GM19438 (cell line): ENCODE data around the gene HRAS.

Experiments
- ATAC-seq: cut with Tn5 transposase; IDR thresholded peaks from one replicate; pipeline ENCODE4 v1.9.1; 2021; ENCODE audit warnings: low read depth; ENCODE audit not compliant: unreplicated experiment

Gene HRAS

DNA sequence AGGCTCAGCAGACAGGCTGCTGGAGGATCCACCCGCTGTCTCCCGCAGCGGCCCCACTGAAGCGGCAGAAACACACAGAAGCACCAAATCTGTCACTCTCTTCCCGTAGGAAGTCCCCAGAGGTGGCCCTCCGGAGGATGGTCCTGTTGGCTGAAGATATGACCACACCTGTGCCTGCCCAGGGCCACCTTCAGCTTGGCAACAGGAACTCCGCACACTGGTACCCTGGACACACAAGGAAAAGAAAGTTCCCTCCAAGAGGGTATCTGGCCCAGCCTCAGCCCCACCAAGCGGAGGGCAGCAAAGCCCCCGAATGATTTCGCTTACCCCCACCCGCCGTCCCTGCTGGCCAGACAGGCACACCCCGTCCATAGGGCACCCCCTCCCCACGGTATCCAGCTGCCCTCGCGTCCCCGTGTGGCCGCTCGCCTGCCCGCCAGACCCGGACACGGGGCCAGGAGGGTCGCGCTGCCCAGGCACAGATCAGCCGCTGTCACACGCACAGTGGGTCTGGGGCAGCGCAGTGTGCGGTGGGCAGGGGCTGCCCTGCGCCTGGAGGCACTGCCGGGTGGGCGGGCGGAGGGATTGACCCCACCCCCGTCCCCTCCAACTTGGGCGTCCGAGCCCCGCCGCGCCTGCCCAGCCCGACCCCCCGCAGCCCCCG, 32.4 kb upstream of the HRAS start:
- peak; percentile 19 for ATAC-seq

GRCh38 chr11:567011-567628, 31.7 kb upstream of the HRAS start:
- ATAC-seq: no peak

DNA sequence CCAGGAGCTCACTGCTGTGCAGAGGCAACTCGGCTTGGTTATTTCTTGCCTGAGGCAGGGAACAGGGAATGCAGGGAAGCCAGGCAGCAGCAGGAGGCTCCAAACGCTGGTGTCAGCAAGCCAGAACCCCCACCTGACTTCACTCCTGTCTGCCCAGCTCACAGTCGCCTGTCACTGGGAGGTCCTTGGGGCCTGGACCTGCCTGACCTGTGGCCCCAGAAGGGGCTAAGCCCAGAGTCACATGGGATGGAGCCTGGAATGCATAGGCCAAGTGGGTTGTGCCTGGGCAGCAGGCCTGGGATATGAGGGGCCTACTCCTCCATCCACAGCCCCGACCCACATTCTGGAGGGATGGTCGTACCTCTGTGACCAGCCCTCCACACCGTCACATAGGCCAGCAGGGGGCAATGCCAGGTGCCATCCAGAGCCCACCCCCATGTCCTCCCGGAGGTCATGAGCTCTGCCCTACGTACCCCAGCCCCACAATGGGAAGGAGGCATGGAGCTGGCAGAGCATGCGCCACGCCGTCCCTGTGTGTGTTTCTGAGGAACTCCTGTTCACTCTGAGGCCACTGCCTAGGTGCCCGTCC, 30.6 kb upstream of the HRAS start:
- no peak for ATAC-seq

DNA sequence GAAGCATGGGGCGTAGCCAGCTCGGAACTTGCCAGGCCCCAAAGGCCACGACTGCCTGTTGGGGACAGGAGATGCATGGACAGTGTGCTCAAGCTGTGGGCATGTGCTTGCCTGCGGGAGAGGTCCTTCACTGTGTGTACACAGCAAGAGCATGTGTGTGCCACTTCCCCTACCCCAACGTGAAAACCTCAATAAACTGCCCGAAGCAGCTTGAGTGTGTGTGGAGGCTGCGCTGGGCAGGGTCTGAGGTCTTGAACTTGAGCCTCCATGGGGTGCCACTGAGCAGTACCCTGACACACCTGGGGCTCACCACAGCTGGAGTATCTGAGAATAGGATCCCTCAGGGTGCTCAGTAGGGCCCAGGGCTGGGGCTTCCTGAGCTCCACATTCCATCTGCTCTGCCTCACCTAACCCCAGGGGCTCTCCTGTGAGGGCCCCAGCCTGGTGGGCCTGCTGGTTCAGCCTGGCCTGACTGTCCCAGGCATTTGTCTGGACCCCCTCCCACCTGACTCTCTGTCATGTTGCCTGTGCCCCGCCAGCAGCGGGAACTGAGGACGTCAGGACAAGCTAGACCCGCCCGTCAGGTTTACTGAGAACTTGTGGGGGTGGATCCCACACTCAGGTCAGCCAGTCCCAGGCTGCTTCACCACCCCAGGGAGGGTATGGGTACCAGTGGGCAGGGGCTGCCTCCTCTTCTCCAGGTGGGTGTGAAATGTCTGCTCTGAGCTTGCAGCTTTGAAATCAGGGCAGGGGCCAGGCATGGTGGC, 28.6 kb upstream of the HRAS start:
- no peak for ATAC-seq

DNA sequence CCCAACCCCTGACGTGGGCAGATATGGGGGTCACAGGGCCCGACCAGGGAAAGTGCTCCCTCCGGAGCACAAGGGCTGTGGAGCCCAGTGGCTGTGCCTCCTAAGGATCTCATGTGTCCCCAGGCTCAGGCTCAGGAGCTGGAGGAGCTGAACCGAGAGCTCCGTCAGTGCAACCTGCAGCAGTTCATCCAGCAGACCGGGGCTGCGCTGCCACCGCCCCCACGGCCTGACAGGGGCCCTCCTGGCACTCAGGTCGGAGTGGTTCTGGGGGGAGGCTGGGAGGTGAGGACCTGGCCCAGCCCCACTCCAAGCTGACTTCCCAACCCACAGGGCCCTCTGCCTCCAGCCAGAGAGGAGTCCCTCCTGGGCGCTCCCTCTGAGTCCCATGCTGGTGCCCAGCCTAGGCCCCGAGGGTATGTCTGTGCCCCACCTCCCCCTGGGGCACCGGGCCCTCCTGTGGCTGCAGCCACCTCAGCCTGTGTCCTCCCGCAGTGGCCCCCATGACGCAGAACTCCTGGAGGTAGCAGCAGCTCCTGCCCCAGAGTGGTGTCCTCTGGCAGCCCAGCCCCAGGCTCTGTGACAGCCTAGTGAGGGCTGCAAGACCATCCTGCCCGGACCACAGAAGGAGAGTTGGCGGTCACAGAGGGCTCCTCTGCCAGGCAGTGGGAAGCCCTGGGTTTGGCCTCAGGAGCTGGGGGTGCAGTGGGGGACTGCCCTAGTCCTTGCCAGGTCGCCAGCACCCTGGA, 27.9 kb upstream of the HRAS start:
- no peak for ATAC-seq

- no peak for ATAC-seq
These were observed 26.8 kb upstream of the HRAS start for GRCh38 chr11:562046-562645.

DNA sequence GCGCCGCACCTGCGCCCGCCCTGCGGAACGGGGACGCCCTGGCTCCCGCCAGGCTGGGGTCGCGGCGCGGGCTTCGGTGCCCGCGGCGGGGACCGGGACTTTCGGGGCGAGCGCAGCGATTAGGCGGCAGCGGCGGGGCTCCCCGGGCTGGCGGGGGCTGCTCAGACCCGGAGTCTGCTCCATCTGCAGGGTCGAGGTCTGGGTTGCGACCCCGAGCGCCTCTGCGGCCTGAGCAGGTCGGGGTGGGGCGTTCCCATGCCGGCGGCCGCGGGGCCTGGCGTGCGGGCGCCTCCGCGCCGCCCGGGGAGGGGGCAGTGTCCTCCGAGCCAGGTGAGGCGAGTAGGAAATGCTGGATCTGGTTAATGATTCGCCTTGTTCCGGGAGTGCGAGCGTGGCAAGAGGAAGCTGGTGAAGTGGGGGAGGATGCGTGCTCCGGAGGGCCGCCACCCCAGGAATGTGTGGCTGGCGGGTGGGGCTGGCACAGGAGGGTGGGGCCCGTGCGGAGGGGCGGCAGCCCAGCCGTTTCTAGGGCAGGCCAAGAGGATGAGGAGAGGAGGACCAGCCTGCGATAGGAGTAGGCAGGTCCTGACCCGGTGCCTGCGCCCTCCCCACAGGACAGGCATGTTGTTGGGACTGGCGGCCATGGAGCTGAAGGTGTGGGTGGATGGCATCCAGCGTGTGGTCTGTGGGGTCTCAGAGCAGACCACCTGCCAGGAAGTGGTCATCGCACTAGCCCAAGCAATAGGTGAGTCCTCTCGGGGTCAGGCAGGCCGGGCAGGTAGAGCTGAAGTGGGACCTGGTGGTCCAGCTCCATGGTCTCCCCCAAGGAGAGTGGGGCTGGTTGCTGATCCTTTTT, 26.0 kb upstream of the HRAS start:
- peak; percentile 20 for ATAC-seq

DNA sequence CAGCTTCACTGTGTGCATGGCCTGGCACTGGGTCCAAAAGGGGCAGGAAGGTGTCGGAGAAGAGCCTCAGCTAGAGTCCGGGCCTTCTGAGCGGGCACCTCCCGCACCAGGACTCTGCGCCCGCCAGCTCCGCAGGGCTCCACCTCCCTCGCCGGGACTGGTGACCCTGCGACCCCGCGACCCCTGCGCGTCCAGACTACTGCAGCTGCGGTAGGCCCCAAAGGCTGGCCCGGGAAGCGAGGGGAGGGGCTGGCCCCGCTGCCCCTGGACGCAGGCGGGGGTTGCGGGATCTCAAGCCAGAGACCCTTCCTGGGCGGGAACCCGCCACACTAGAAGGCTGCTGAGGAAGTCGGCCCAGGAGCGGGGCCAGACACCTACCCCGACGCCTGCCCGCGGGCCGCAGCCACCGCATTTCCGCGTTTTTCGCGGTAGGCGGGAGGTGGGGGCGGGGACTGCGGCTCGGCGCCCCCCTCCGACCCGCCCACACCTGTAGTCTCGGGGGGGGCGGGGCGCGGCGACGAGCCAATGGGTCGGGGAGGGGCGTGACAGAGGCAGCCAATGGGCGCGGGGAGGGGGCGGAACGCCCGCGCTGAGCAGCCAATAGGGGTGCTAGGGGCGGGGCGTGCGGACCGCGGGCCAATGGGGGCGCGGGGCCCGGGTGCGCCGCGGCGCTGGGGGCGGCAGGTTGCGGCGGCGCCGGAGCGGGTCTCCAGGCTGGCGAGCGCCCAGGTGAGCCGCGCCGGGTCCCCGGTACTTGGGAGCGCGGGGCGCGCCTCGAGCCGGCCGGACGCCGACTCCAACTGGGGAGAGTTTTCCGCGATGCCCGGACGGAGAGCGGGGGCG, 25.1 kb upstream of the HRAS start, which contains the start of the genes LMNTD2 and RASSF7:
Gene LMNTD2 (minus strand): TSS at position 434 of the 843 bp plus-strand sequence. CDS start 22 bp downstream, at position 412.
Gene RASSF7 (plus strand): TSS at position 666 of the 843 bp plus-strand sequence. CDS start 799 bp downstream, outside the sequence.
- ATAC-seq: peak; percentile 61

DNA sequence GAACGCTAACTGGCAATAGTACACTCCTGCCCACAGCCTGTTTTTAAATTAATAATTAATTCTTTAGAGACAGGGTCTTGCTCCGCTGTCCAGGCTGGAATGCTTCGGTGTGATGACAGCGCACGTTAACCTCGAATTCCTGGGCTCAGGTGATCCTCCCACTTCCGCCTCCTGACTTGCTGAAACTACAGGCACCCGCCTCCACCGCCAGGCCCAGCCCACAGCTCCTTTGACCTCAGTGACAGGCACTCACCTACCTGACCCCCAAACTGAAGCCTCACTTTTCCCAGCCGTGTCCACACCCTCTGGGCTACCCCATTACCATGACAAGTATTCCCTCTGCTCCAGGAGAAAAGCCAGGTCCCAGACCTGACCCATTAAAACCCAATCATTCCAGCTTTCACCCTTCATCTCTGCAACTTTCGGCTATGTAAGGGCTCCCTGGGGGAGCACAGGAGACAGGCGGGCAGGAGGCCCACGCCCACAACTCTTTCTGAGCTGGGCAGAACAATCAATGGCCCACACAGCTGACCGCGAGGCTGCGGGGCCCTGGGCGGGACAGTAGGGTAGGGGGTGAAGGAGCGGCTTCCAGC, 24.4 kb upstream of the HRAS start:
- no peak for ATAC-seq

GRCh38 chr11:559020-559620, 23.7 kb upstream of the HRAS start:
- ATAC-seq: no peak

- ATAC-seq: no peak
These were observed 23.1 kb upstream of the HRAS start for GRCh38 chr11:558503-558902.

- ATAC-seq: no peak
These were observed 22.2 kb upstream of the HRAS start for GRCh38 chr11:557328-558132.

DNA sequence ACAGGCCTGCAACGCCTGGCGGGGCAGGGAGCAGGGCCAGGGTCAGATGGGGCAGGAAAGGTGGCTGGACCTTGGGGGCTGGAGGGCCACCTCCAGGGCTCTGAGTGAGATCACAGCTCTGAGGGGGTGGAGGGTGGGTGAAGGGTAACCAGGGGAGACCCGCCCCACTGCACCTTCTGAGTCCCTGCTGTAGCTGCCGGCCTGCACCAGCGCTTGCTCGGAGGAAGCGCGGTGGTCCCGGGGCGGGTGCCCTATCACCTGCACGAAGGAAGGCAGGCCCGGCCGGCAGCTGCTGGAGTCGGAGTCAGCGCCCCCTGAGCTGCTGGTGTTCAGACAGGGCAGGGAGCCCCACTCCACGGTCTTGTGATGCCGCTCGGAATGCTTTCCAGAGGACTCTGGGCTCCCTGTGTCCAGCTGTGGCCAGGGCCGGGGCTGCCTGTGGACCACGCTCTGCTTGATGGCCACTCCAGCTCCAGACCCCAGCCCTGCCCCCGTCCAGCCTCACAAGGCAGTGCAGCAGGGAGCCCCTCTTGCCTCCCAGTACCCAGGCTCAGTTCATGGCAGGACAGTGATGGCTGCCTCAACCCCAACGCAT, 21.4 kb upstream of the HRAS start:
- ATAC-seq: no peak

- no peak for ATAC-seq
These were observed 20.6 kb upstream of the HRAS start for GRCh38 chr11:555780-556661.

DNA sequence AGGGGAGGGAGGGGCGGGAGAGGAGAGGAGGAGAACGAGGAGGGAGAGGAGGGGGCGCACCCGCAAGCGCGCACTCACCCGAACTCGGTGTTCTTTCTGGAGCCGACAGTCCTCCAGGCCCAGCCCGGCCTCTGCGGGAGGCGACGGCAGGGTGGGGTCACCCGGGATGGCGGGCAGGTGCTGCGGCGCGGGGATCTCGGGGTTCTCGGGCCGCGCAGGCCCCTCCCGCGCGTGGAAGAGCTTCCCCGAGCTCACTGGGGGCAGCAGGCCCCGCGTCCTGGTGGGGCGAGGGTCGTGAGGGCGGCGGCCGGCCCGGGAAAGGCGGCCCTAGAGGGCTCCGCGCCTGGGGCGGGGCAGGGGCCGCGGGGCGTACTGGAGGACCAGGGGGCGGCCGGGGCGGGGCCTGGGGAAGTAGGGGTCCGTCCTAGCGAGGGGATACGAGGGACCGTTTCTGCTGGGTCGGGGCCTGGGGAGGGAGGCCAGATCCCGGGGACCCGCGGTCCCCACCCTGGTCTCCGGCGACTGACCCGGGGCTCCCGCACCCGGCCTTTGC, 19.9 kb upstream of the HRAS start:
- ATAC-seq: no peak
